HG03108 (cell line): ENCODE data around the gene NAV3.

Experiments
- ATAC-seq: cut with Tn5 transposase; IDR thresholded peaks from one replicate; pipeline ENCODE4 v1.9.1; 2021; ENCODE audit warnings: moderate library complexity; ENCODE audit not compliant: unreplicated experiment

Gene NAV3

GRCh38 chr12:77841521-77841920 is 10.8 kb downstream of the NAV3 start:
- no peak for ATAC-seq

- ATAC-seq = no peak
These were observed 11.7 kb downstream of the NAV3 start for GRCh38 chr12:77842430-77842829.

GRCh38 chr12:77845831-77846230 is 15.1 kb downstream of the NAV3 start:
- no peak for ATAC-seq

GRCh38 chr12:77847060-77847541 is 16.4 kb downstream of the NAV3 start:
- peak; percentile 99 for ATAC-seq

- ATAC-seq = no peak
These were observed 17.2 kb downstream of the NAV3 start for GRCh38 chr12:77847680-77848431.

- ATAC-seq = no peak
These were observed 19.4 kb downstream of the NAV3 start for GRCh38 chr12:77850129-77850528.

- ATAC-seq = no peak
These were observed 20.0 kb downstream of the NAV3 start for GRCh38 chr12:77850698-77851097.

- no peak for ATAC-seq
These were observed 24.9 kb downstream of the NAV3 start for GRCh38 chr12:77855548-77855947.

- no peak for ATAC-seq
These were observed 30.6 kb downstream of the NAV3 start for GRCh38 chr12:77861317-77861716.

- no peak for ATAC-seq
These were observed 34.5 kb downstream of the NAV3 start for GRCh38 chr12:77865178-77865577.

- no peak for ATAC-seq
These were observed 48.2 kb downstream of the NAV3 start for GRCh38 chr12:77878901-77879300.

- no peak for ATAC-seq
These were observed 52.0 kb downstream of the NAV3 start for GRCh38 chr12:77882709-77883108.

GRCh38 chr12:77888611-77889010 is 57.9 kb downstream of the NAV3 start:
- ATAC-seq = no peak

- no peak for ATAC-seq
These were observed 60.9 kb downstream of the NAV3 start for GRCh38 chr12:77891518-77892147.

GRCh38 chr12:77893918-77894317 is 63.2 kb downstream of the NAV3 start:
- ATAC-seq = no peak

- ATAC-seq = no peak
These were observed 63.9 kb downstream of the NAV3 start for GRCh38 chr12:77894556-77894955.

GRCh38 chr12:77895699-77896098 is 65.0 kb downstream of the NAV3 start:
- no peak for ATAC-seq

- ATAC-seq = no peak
These were observed 77.2 kb downstream of the NAV3 start for GRCh38 chr12:77907936-77908335.

- no peak for ATAC-seq
These were observed 83.4 kb downstream of the NAV3 start for GRCh38 chr12:77914081-77914488.

- no peak for ATAC-seq
These were observed 84.4 kb downstream of the NAV3 start for GRCh38 chr12:77915071-77915600.

GRCh38 chr12:77916276-77916675 is 85.6 kb downstream of the NAV3 start:
- ATAC-seq = no peak

- ATAC-seq = no peak
These were observed 87.4 kb downstream of the NAV3 start for GRCh38 chr12:77918046-77918445.
